Activated CD8-positive, alpha-beta memory T cell treated with anti-CD3 and anti-CD28 coated beads for 36 hours (primary cell): ENCODE measurements around the gene GRIK3. TPM values are rescaled to one million over a fixed set of nuclear protein-coding genes. Genes with fewer than 3 reads are reported as not detected.

ENCODE experiments used
- CTCF ChIA-PET: fragments of 350-600 bp; sonication (Branson Sonifier 250); formaldehyde crosslinking; loops from one replicate; lab custom pipeline; 2021; ENCODE audit warnings: antibody characterized with exemption; lab: Charles Lee
- POLR2A ChIA-PET: fragments of 350-600 bp; sonication (Branson Sonifier 250); formaldehyde crosslinking; loops from one replicate; lab custom pipeline; 2021; ENCODE audit warnings: antibody characterized with exemption; lab: Charles Lee
- total RNA-seq, 2 experiments: library from RNA; stranded (reverse); gene quantifications; one replicate each; pipeline ENCODE4 v1.2.3, GENCODE V29; 2021

GRIK3 gene
- total RNA-seq, 2 experiments from 2014 or later, result not detected

- POLR2A ChIA-PET, result no interaction called here
- CTCF ChIA-PET, result no interaction called here
Measured at GRCh38 chr1:36953061-36953460, 81.3 kb downstream of the GRIK3 start.

GRCh38 chr1:36951761-36952160, 82.6 kb downstream of the GRIK3 start:
- POLR2A ChIA-PET, result no interaction called here

GRCh38 chr1:36951292-36951750, 83.0 kb downstream of the GRIK3 start:
- ChIA-PET CTCF (no interaction called here), POLR2A (no interaction called here)

More at GRCh38 chr1:36951761-36952160, 82.6 kb downstream of the GRIK3 start:
- CTCF ChIA-PET, result no interaction called here

- POLR2A ChIA-PET, result no interaction called here
- CTCF ChIA-PET, result no interaction called here
Measured at GRCh38 chr1:36950604-36951291, 83.6 kb downstream of the GRIK3 start.

- POLR2A ChIA-PET, result no interaction called here
- CTCF ChIA-PET, result interaction anchor here (0.7 kb wide), 1 partner anchor 239 kb away, joined by 3 read pairs; no protein-coding TSS in a partner anchor
Measured at GRCh38 chr1:36948606-36949005, 85.7 kb downstream of the GRIK3 start.

- ChIA-PET POLR2A (no interaction called here), CTCF (no interaction called here)
Measured at GRCh38 chr1:36948147-36948546, 86.2 kb downstream of the GRIK3 start.

- CTCF ChIA-PET, result no interaction called here
- POLR2A ChIA-PET, result no interaction called here
Measured at GRCh38 chr1:36947384-36947783, 86.9 kb downstream of the GRIK3 start.

- CTCF ChIA-PET, result no interaction called here
- POLR2A ChIA-PET, result no interaction called here
Measured at GRCh38 chr1:36944883-36945282, 89.4 kb downstream of the GRIK3 start.

GRCh38 chr1:36942148-36942547, 92.2 kb downstream of the GRIK3 start:
- POLR2A ChIA-PET, result no interaction called here
- CTCF ChIA-PET, result no interaction called here

- CTCF ChIA-PET, result no interaction called here
- POLR2A ChIA-PET, result no interaction called here
Measured at GRCh38 chr1:36941316-36941978, 92.9 kb downstream of the GRIK3 start.

GRCh38 chr1:36938819-36939218, 95.5 kb downstream of the GRIK3 start:
- ChIA-PET CTCF (no interaction called here), POLR2A (no interaction called here)

- CTCF ChIA-PET, result no interaction called here
- POLR2A ChIA-PET, result no interaction called here
Measured at GRCh38 chr1:36937371-36937770, 96.9 kb downstream of the GRIK3 start.

- POLR2A ChIA-PET, result no interaction called here
Measured at GRCh38 chr1:36934061-36934460, 100.3 kb downstream of the GRIK3 start.

GRCh38 chr1:36927826-36928225, 106.5 kb downstream of the GRIK3 start:
- ChIA-PET CTCF (no interaction called here), POLR2A (no interaction called here)

More at GRCh38 chr1:36934061-36934460, 100.3 kb downstream of the GRIK3 start:
- CTCF ChIA-PET, result no interaction called here

- CTCF ChIA-PET, result no interaction called here
- POLR2A ChIA-PET, result no interaction called here
Measured at GRCh38 chr1:36925251-36925650, 109.1 kb downstream of the GRIK3 start.

GRCh38 chr1:36924282-36924811, 110.0 kb downstream of the GRIK3 start:
- CTCF ChIA-PET, result no interaction called here
- POLR2A ChIA-PET, result no interaction called here

GRCh38 chr1:36922593-36923426, 111.5 kb downstream of the GRIK3 start:
- ChIA-PET CTCF (no interaction called here), POLR2A (no interaction called here)

GRCh38 chr1:36922071-36922470, 112.2 kb downstream of the GRIK3 start:
- POLR2A ChIA-PET, result no interaction called here
- CTCF ChIA-PET, result no interaction called here

GRCh38 chr1:36920801-36921405, 113.4 kb downstream of the GRIK3 start:
- ChIA-PET POLR2A (no interaction called here), CTCF (no interaction called here)

- ChIA-PET CTCF (no interaction called here), POLR2A (no interaction called here)
Measured at GRCh38 chr1:36920371-36920770, 113.9 kb downstream of the GRIK3 start.
